Panc1 (cell line): ENCODE data around the gene TTC13. TPM values are rescaled to one million over a fixed set of nuclear protein-coding genes. Genes with fewer than 3 reads are reported as not detected.

Experiments
- ATAC-seq: fragments of 200-7000 bp; cut with Tn5 transposase; 2 replicates; pipeline ENCODE4 v1.9.1; 2020; ENCODE audit warnings: mild to moderate bottlenecking, moderate library complexity
- BruUV-seq: library from RNA; stranded (reverse); fragments of 400-500 nt; replicated peaks from 2 replicates; lab custom pipeline; 2021; lab: Mats Ljungman, UMichigan
- CTCF ChIA-PET: fragments of 300-600 bp; sonication (Branson Sonifier 250); formaldehyde crosslinking; loops from one replicate; lab custom pipeline; 2022; ENCODE audit warnings: antibody characterized with exemption; lab: Charles Lee
- POLR2A ChIA-PET: fragments of 300-600 bp; sonication (Branson Sonifier 250); formaldehyde crosslinking; loops from one replicate; lab custom pipeline; 2022; ENCODE audit warnings: antibody characterized with exemption; lab: Charles Lee
- DNase-seq: peaks from one replicate; pipeline ENCODE4 v3.0.0-alpha.2; 2010; ENCODE audit warnings: low read depth, low spot score
- H3K27ac ChIP-seq: 2 replicates; pipeline ENCODE4 v1.5.1; 2011; ENCODE audit warnings: mild to moderate bottlenecking, low read length, inconsistent platforms
- H3K27me3 ChIP-seq: fragments of 200-500 bp; sonication (Bioruptor generic); 2 replicates; pipeline ENCODE4 v1.6.0; 2014; ENCODE audit warnings: low read length, inconsistent platforms; ENCODE audit not compliant: control insufficient read depth, insufficient read depth
- H3K36me3 ChIP-seq: fragments of 200-500 bp; sonication (Bioruptor generic); 2 replicates; pipeline ENCODE4 v1.5.1; 2014; ENCODE audit warnings: inconsistent platforms, mild to moderate bottlenecking, low read length, moderate library complexity; ENCODE audit not compliant: control insufficient read depth, insufficient read depth
- H3K4me1 ChIP-seq: 2 replicates; pipeline ENCODE4 v1.5.1; 2011; ENCODE audit warnings: inconsistent platforms, mild to moderate bottlenecking, low read length, moderate library complexity; ENCODE audit not compliant: control insufficient read depth, insufficient read depth
- H3K4me3 ChIP-seq, 2 experiments: 2 replicates each; pipeline ENCODE4 v1.5.1; 2011 to 2012; ENCODE audit warnings: low read depth in 2 of 2, low read length in 2 of 2, mild to moderate bottlenecking in 2 of 2, inconsistent platforms in 1 of 2, moderate library complexity in 1 of 2
- H3K9me3 ChIP-seq: fragments of 200-500 bp; sonication (Bioruptor generic); 2 replicates; pipeline ENCODE4 v1.5.1; 2014; ENCODE audit warnings: low read depth, mild to moderate bottlenecking, inconsistent platforms, low read length, moderate library complexity; ENCODE audit not compliant: control insufficient read depth, insufficient read depth
- POLR2AphosphoS5 ChIP-seq: IDR thresholded peaks from 2 replicates; pipeline ENCODE4 v1.6.1; 2012; ENCODE audit warnings: mild to moderate bottlenecking, low read depth, low read length, moderate library complexity
- SIN3A ChIP-seq: IDR thresholded peaks from 2 replicates; pipeline ENCODE4 v1.6.1; 2012; ENCODE audit warnings: low read depth, mild to moderate bottlenecking, low read length, moderate library complexity, borderline replicate concordance; ENCODE audit not compliant: insufficient read depth
- TCF7L2 ChIP-seq: IDR thresholded peaks from 2 replicates; pipeline ENCODE4 v1.6.1; 2011; ENCODE audit warnings: mild to moderate bottlenecking, low read depth, low read length, inconsistent platforms
- in situ Hi-C: cut with HindIII; loops from 2 replicates; pipeline ENCODE4 v1.10.0; 2016; ENCODE audit warnings: low sequenced_read_pairs, low pct_unique_long_range_greater_than_20kb
- intact Hi-C: fragments of 100-400 bp; cut with micrococcal nuclease; formaldehyde crosslinking; loops from one replicate; pipeline ENCODE4 v1.10.0; 2022; ENCODE audit not compliant: unreplicated experiment
- total RNA-seq: library from RNA; stranded (reverse); gene quantifications from one replicate; pipeline ENCODE4 v1.2.1, GENCODE V29; 2021; ENCODE audit not compliant: unreplicated experiment
- TF ChIP-seq, protein P1 (sequence below), 2 experiments: IDR thresholded peaks; 2 replicates each; pipeline ENCODE4 v1.6.1; 2011 to 2012; ENCODE audit warnings: low read depth in 2 of 2, control low read depth in 1 of 2, low read length in 1 of 2, mild to moderate bottlenecking in 1 of 2, moderate library complexity in 1 of 2; ENCODE audit not compliant: insufficient read depth in 1 of 2
- TF ChIP-seq, protein P2 (sequence below): fragments of 450-650 bp; IDR thresholded peaks from 2 replicates; pipeline ENCODE4 v1.5.1; 2017; ENCODE audit warnings: mild to moderate bottlenecking

The TTC13 gene
- total RNA-seq, 1 experiment from 2014 or later = 19.0 TPM

DNA sequence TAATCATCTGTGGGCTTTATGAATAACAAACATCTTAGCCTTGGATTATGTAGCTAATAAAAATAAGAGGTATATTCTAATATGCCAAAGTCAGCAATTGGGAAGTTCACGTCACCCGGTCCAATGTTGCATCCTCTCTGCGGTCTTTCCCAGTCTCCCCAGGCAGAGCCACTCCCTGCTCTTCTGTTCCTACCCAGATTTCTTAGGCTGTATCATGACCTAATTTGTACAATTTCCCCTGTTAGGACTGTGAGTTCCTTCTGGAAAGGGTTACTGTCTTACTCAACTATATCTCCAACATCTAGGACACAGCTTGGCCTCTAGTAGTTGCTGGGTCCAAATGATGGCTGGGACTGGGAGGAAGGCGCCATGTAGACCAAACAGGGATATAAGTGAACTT, 80.5 kb downstream of the TTC13 start:
- DNase-seq = no peak
- peaks cover 2% of the 10 kb centered on the region; the same call in 1 of the 2 replicates for H3K27me3 ChIP-seq
- H3K4me3 ChIP-seq = no peak overlapping the region
- H3K36me3 ChIP-seq = no peaks in the 10 kb centered on the region
- intact Hi-C loops (no loop called here), in situ Hi-C loops (no loop called here)
- no peak overlapping the region for H3K27ac ChIP-seq
- no peaks in the 10 kb centered on the region for H3K4me1 ChIP-seq
- POLR2A ChIA-PET = no interaction called here
- TF ChIP-seq SIN3A (no peak), TCF7L2 (no peak), POLR2AphosphoS5 (no peak)
- TF ChIP-seq, protein P1, sequence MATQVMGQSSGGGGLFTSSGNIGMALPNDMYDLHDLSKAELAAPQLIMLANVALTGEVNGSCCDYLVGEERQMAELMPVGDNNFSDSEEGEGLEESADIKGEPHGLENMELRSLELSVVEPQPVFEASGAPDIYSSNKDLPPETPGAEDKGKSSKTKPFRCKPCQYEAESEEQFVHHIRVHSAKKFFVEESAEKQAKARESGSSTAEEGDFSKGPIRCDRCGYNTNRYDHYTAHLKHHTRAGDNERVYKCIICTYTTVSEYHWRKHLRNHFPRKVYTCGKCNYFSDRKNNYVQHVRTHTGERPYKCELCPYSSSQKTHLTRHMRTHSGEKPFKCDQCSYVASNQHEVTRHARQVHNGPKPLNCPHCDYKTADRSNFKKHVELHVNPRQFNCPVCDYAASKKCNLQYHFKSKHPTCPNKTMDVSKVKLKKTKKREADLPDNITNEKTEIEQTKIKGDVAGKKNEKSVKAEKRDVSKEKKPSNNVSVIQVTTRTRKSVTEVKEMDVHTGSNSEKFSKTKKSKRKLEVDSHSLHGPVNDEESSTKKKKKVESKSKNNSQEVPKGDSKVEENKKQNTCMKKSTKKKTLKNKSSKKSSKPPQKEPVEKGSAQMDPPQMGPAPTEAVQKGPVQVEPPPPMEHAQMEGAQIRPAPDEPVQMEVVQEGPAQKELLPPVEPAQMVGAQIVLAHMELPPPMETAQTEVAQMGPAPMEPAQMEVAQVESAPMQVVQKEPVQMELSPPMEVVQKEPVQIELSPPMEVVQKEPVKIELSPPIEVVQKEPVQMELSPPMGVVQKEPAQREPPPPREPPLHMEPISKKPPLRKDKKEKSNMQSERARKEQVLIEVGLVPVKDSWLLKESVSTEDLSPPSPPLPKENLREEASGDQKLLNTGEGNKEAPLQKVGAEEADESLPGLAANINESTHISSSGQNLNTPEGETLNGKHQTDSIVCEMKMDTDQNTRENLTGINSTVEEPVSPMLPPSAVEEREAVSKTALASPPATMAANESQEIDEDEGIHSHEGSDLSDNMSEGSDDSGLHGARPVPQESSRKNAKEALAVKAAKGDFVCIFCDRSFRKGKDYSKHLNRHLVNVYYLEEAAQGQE (IDR thresholded peaks at IDR 0.05; ENCODE audit: insufficient read depth in 1 of 2, low read depth in 2 of 2, low read length in 1 of 2) = no peak
- TF ChIP-seq, protein P2, sequence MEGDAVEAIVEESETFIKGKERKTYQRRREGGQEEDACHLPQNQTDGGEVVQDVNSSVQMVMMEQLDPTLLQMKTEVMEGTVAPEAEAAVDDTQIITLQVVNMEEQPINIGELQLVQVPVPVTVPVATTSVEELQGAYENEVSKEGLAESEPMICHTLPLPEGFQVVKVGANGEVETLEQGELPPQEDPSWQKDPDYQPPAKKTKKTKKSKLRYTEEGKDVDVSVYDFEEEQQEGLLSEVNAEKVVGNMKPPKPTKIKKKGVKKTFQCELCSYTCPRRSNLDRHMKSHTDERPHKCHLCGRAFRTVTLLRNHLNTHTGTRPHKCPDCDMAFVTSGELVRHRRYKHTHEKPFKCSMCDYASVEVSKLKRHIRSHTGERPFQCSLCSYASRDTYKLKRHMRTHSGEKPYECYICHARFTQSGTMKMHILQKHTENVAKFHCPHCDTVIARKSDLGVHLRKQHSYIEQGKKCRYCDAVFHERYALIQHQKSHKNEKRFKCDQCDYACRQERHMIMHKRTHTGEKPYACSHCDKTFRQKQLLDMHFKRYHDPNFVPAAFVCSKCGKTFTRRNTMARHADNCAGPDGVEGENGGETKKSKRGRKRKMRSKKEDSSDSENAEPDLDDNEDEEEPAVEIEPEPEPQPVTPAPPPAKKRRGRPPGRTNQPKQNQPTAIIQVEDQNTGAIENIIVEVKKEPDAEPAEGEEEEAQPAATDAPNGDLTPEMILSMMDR = no peak
- H3K9me3 ChIP-seq = no peaks in the 10 kb centered on the region
- CTCF ChIA-PET = no interaction called here
- ATAC-seq = no peak
- BruUV-seq = no TSS peak

DNA sequence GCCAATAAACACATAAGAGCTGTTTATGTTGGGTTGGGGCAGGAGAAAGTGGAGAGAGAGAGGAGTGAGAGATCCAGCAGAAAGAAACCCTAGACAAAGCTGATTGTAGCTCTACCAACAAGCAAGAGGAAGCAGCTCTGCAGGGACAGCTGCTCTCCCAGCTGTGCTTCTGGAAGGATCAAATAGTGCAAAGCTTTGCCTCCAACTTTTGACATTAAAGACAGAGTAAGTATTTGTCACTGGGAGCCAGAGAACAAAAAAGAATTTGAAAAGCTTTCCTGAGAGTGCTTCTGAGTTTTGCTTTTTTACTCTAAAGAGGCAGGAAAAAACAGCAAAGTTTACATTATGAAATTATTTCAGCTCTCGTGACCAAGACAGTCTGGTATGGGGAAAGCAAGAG, 81.9 kb downstream of the TTC13 start:
- POLR2A ChIA-PET = no interaction called here

More for the DNA sequence above, 81.9 kb downstream of the TTC13 start:
- CTCF ChIA-PET = no interaction called here
- DNase-seq (no peak), ATAC-seq (no peak)
- Histone ChIP-seq H3K36me3 (no peaks in the 10 kb centered on the region), H3K9me3 (no peaks in the 10 kb centered on the region), H3K4me3 (no peak overlapping the region), H3K27me3 (peaks cover 2% of the 10 kb centered on the region; the same call in 1 of the 2 replicates), H3K27ac (no peak overlapping the region), H3K4me1 (no peaks in the 10 kb centered on the region)
- in situ Hi-C loops = no loop called here
- TF ChIP-seq, protein P2 = no peak
- no peak for TF ChIP-seq TCF7L2
- no peak for TF ChIP-seq POLR2AphosphoS5
- no peak for TF ChIP-seq SIN3A
- TF ChIP-seq, protein P1 (IDR thresholded peaks at IDR 0.05; ENCODE audit: insufficient read depth in 1 of 2, low read depth in 2 of 2, low read length in 1 of 2) = no peak
- intact Hi-C loops = no loop called here
- no TSS peak for BruUV-seq
